ENCODE results near the gene EYS. TPM values are rescaled to one million over a fixed set of nuclear protein-coding genes. Genes with fewer than 3 reads are reported as not detected.

Gene EYS
- total and polyA plus RNA-seq, 4 donors, result 0.08 to 0.63 (median 0.36) TPM

DNA sequence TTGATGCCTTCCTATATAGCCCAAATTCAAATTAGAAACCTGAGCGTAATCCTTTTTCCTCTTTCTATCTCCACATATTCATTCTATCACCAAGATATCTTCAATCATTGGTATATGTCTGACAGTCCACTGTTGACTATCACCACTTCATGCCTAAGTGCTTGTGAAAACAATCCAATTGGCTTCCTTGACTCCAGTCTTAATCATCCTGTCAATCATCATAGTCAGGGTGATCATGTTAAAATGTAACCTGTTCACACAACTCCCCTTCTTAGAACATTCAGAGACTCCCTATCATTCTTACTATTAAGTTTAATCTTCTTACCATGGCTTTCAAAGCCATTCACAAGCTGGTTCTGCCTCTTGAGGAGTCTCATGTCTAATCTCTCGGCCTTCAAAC lies 1454.8 kb downstream of the EYS start (continued):
- TF ChIP-seq, protein P1, sequence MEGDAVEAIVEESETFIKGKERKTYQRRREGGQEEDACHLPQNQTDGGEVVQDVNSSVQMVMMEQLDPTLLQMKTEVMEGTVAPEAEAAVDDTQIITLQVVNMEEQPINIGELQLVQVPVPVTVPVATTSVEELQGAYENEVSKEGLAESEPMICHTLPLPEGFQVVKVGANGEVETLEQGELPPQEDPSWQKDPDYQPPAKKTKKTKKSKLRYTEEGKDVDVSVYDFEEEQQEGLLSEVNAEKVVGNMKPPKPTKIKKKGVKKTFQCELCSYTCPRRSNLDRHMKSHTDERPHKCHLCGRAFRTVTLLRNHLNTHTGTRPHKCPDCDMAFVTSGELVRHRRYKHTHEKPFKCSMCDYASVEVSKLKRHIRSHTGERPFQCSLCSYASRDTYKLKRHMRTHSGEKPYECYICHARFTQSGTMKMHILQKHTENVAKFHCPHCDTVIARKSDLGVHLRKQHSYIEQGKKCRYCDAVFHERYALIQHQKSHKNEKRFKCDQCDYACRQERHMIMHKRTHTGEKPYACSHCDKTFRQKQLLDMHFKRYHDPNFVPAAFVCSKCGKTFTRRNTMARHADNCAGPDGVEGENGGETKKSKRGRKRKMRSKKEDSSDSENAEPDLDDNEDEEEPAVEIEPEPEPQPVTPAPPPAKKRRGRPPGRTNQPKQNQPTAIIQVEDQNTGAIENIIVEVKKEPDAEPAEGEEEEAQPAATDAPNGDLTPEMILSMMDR (IDR thresholded peaks at IDR 0.05; ENCODE audit: low read depth, low read length, missing input control), result no peak
- TF ChIP-seq YY1 (IDR thresholded peaks at IDR 0.05) (no peak), SP1 (IDR thresholded peaks at IDR 0.05) (no peak), RXRA (IDR thresholded peaks at IDR 0.05) (no peak), GABPA (IDR thresholded peaks at IDR 0.05 in 1 of 2, conservative IDR thresholded peaks at IDR 0.05 in 1 of 2) (no peak), FOXA1 (IDR thresholded peaks at IDR 0.05) (no peak), FOXA2 (IDR thresholded peaks at IDR 0.05) (no peak), JUND (IDR thresholded peaks at IDR 0.05) (no peak)
- TF ChIP-seq, protein P2, sequence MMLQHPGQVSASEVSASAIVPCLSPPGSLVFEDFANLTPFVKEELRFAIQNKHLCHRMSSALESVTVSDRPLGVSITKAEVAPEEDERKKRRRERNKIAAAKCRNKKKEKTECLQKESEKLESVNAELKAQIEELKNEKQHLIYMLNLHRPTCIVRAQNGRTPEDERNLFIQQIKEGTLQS (IDR thresholded peaks at IDR 0.05), result no peak

DNA sequence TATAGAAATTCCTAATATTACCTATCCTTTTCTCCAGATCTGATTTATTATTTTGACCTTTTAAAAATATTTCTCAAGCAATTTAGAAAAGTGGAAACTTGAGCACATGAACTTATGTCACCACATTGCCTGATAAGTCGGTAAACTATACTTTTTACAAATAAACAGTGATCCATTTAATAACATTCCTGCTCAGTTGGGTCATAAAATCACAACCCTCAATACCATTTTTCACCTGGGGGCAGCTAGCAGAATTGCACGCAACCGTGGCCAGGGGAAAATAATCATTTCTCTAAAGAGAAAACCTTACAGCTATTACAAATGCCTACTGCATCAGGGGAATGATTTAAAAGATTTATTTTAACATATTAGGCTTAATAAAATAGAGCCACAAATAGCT lies 1456.9 kb downstream of the EYS start:
- Histone ChIP-seq H3K4me3 (ENCODE audit: low read depth in 1 of 3, low read length in 3 of 3) (no peak overlapping the region), H3K27me3 (ENCODE audit: control insufficient read depth in 4 of 4, insufficient read depth in 4 of 4, low read length in 3 of 4) (no peaks in the 10 kb centered on the region), H3K36me3 (ENCODE audit: control insufficient read depth in 4 of 4, insufficient read depth in 3 of 4, low read depth in 1 of 4, low read length in 3 of 4) (no peaks in the 10 kb centered on the region), H3K27ac (ENCODE audit: low read depth in 1 of 2, low read length in 2 of 2) (no peak overlapping the region), H3K4me1 (ENCODE audit: control insufficient read depth in 4 of 4, insufficient read depth in 4 of 4, low read length in 3 of 4) (no peaks in the 10 kb centered on the region), H3K9ac (ENCODE audit: low read depth in 1 of 2, low read length in 2 of 2) (no peak overlapping the region), H3K9me3 (ENCODE audit: control insufficient read depth in 4 of 4, low read length in 3 of 4) (no peaks in the 10 kb centered on the region)
- 75% methylated on average over 3 of the region's 3 CpGs for WGBS
- TF ChIP-seq NR2F2 (IDR thresholded peaks at IDR 0.05) (no peak), HNF4A (conservative IDR thresholded peaks at IDR 0.05) (no peak), MAX (IDR thresholded peaks at IDR 0.05) (no peak), RAD21 (IDR thresholded peaks at IDR 0.05) (no peak), HNF4G (IDR thresholded peaks at IDR 0.05) (no peak), FOXA1 (IDR thresholded peaks at IDR 0.05) (no peak), ZBTB33 (IDR thresholded peaks at IDR 0.05) (no peak), RXRA (IDR thresholded peaks at IDR 0.05) (no peak), GABPA (IDR thresholded peaks at IDR 0.05 in 1 of 2, conservative IDR thresholded peaks at IDR 0.05 in 1 of 2) (no peak), SP1 (IDR thresholded peaks at IDR 0.05) (no peak), JUND (IDR thresholded peaks at IDR 0.05) (no peak), REST (IDR thresholded peaks at IDR 0.05) (no peak), TAF1 (conservative IDR thresholded peaks at IDR 0.05) (no peak), YY1 (IDR thresholded peaks at IDR 0.05) (no peak), FOXA2 (IDR thresholded peaks at IDR 0.05) (no peak), EGR1 (IDR thresholded peaks at IDR 0.05; ENCODE audit: low read depth in 2 of 2) (no peak)
- TF ChIP-seq, protein P1 (IDR thresholded peaks at IDR 0.05; ENCODE audit: low read depth, low read length, missing input control), result no peak
- TF ChIP-seq, protein P2 (IDR thresholded peaks at IDR 0.05), result no peak
- DNase-seq (ENCODE audit: low spot score), result no peak
